ENCODE data around the gene KCNG2.
"Not testable (repeated sequence)": the region's sequence is repeated elsewhere in the genome, so short reads cannot be mapped to it uniquely, and the experiment has no call there.

The KCNG2 gene

GRCh38 chr18:79872527-79873444 lies 75.0 kb downstream of the KCNG2 start:
- FAIRE-seq: no peak

GRCh38 chr18:79873449-79874110 lies 75.8 kb downstream of the KCNG2 start:
- no peak for FAIRE-seq

- FAIRE-seq: no peak
These were observed 77.1 kb downstream of the KCNG2 start for GRCh38 chr18:79874553-79875530.

GRCh38 chr18:79875531-79875919 lies 77.8 kb downstream of the KCNG2 start:
- FAIRE-seq: no peak

- FAIRE-seq: no peak
These were observed 78.3 kb downstream of the KCNG2 start for GRCh38 chr18:79875931-79876461.

GRCh38 chr18:79876497-79876896 lies 78.8 kb downstream of the KCNG2 start:
- FAIRE-seq: no peak

GRCh38 chr18:79877163-79878091 lies 79.7 kb downstream of the KCNG2 start:
- FAIRE-seq: no peak

- FAIRE-seq: not testable (repeated sequence)
These were observed 80.5 kb downstream of the KCNG2 start for GRCh38 chr18:79878246-79878645.

- FAIRE-seq: no peak
These were observed 81.1 kb downstream of the KCNG2 start for GRCh38 chr18:79878741-79879378.

GRCh38 chr18:79879566-79879965 lies 81.8 kb downstream of the KCNG2 start:
- FAIRE-seq: no peak

GRCh38 chr18:79881695-79882094 lies 84.0 kb downstream of the KCNG2 start:
- no peak for FAIRE-seq

GRCh38 chr18:79882522-79883241 lies 84.9 kb downstream of the KCNG2 start:
- no peak for FAIRE-seq

- no peak for FAIRE-seq
These were observed 85.9 kb downstream of the KCNG2 start for GRCh38 chr18:79883461-79884293.

- no peak for FAIRE-seq
These were observed 86.7 kb downstream of the KCNG2 start for GRCh38 chr18:79884294-79884962.

- no peak for FAIRE-seq
These were observed 87.4 kb downstream of the KCNG2 start for GRCh38 chr18:79884963-79885728.

GRCh38 chr18:79887181-79888000 lies 89.7 kb downstream of the KCNG2 start:
- no peak for FAIRE-seq

- no peak for FAIRE-seq
These were observed 90.3 kb downstream of the KCNG2 start for GRCh38 chr18:79888016-79888415.
